ENCODE measurements around the gene FOXP1.
"Not testable (repeated sequence)": the region's sequence is repeated elsewhere in the genome, so short reads cannot be mapped to it uniquely, and the experiment has no call there.

FOXP1 gene

DNA sequence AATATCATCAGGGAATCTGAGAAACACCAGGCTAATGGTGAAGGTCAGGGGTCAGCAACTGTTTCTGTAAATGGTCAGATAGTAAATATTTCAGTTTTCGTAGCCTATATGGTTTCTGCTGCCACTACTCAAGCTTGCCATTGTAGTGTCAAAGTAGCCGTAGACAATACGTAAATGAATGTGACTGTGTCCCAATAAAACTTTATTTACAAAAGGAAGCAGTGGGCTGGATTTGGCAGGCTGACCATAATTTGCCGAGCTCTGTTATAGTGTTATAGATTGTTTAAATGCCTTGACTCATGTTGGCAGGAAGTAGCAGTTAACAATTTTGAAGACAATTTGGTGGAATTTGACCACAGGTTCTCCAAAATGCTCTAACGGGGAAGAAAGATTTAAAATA is 548.2 kb downstream of the FOXP1 start:
- DNase-seq (ENCODE audit: low spot score), result no peak

GRCh38 chr3:71033681-71034220 is 549.8 kb downstream of the FOXP1 start:
- DNase-seq (ENCODE audit: low spot score), result no peak

DNA sequence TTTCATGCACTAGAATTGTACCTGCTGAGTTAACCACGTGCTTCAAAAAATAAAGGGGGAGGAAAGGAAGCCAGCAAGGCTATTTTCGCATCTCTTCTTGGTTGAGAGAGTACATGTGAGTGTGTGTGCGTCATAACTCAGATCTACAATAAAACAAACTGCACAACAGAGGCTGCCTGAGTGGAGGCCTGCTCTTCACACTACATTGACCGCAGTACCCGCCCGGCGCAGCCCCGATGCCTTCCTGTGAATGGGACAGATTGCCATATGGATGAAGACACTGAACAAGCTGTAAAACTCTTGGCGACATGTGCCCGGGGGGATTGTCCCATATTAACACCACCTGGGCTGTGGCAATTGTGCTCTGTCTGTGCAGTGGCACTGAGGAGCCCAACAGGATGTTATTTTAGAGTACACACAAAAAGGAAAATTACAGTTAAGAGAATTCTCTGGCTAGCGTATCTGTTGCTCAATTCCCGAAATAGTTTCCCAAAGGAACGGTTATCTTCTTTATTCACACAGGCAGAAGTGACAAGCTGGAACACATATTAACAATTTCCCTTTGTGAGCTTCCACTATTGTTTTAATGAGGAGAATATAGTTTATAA is 551.5 kb downstream of the FOXP1 start:
- no peak for DNase-seq (ENCODE audit: low spot score)

- no peak for DNase-seq (ENCODE audit: low spot score)
These were observed 552.3 kb downstream of the FOXP1 start for GRCh38 chr3:71031181-71031580.

- no peak for DNase-seq (ENCODE audit: low spot score)
These were observed 552.8 kb downstream of the FOXP1 start for GRCh38 chr3:71030748-71031147.

- DNase-seq (ENCODE audit: low spot score), result no peak
These were observed 553.8 kb downstream of the FOXP1 start for GRCh38 chr3:71029770-71030169.

DNA sequence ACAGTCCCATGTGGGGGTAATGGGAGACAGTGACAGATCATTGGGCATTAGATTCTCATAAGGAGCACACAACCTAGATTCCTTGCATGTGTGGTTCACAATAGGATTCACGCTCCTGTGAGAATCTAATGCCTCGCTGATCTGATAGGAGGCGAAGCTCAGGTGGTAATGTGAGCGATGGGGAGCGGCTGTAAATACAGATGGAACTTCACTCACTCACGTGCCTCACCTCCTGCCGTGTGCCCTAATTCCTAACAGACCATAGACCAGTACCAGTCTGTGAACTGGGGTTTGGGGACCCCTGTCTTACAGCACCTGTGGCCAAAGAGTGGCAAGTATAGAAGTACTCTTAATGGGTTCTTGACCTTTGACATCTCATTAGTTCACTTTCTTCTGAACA is 554.7 kb downstream of the FOXP1 start:
- no peak for DNase-seq (ENCODE audit: low spot score)

GRCh38 chr3:71028184-71028583 is 555.3 kb downstream of the FOXP1 start:
- no peak for DNase-seq (ENCODE audit: low spot score)

DNA sequence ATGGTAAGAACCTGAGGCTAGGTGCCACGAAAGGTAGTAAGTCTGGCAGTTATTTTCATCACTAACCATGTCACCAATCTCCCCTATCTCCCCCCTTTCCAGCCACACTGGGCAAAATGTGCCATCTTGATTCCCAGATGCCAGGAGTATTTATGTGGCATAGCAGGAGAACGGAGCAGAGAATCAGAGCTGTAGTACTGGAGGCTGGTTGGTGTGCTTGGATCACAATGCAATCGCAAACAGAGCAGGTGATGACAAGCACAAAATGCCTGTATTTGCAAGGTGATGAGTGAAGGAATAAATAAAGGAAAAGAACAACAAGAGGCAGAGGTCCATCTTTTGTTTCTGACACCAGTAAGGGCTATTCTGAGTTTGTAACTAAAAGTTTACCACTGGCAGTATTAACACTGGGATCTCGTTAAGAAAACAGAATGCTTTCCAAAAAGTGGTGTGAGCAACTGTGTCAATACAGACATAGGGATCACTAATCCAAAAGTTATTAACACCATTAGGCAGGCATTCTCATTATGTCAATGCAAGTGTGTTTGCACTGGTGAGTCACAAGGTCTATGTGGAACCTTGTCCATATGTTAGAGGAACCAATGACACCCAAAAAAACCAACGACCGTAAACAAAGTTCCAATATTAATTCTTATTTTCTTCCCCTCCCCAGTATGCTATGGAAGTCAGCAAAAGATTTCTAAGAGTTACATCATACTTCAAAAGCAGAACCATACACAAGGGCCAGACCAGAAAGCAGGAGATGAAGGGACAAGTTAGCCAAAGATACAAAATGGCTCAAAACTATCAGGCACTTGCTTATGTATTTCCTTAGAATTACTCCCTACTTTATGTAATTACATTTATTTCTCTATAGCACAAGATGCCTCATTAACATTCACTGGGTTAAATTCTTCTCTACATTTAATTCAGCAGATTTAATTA is 556.6 kb downstream of the FOXP1 start:
- DNase-seq (ENCODE audit: low spot score), result no peak

DNA sequence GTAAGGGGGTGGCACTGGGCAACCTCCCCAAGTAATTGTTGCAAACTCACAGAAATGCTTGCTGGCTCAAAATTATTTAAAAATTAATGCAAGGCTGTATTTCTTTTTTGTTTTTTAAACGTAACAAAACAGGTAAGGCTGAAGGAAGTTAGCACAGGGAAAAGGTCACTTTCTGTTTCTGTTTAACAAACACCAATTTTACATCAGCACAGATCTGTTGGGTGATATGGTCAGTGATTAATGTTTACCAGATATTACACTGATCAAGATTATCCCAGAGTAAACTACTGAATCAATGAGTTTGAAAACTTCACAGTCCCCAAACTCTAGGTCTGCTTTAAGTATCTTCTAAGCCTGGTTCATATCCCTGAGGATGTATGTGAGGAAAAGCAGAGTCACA is 558.0 kb downstream of the FOXP1 start:
- no peak for DNase-seq (ENCODE audit: low spot score)

DNA sequence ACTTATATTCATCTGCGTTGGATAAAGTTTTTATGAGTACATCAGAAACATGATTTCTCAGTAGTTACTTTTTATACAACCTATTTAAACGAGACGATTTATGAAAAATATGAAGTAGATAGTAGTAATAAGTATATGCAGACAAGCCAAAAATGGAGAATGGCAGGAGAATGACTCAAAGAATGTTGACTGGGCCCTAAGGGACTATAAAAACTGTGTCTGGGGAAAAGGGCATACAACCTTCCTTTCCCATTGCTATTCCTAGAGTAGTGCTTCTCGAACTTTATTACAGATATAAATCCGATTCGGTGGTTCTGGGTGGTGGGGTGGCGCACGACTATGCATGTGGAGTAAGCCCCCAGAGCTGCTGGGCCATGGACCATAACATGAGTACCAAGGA is 558.5 kb downstream of the FOXP1 start:
- no peak for DNase-seq (ENCODE audit: low spot score)

DNA sequence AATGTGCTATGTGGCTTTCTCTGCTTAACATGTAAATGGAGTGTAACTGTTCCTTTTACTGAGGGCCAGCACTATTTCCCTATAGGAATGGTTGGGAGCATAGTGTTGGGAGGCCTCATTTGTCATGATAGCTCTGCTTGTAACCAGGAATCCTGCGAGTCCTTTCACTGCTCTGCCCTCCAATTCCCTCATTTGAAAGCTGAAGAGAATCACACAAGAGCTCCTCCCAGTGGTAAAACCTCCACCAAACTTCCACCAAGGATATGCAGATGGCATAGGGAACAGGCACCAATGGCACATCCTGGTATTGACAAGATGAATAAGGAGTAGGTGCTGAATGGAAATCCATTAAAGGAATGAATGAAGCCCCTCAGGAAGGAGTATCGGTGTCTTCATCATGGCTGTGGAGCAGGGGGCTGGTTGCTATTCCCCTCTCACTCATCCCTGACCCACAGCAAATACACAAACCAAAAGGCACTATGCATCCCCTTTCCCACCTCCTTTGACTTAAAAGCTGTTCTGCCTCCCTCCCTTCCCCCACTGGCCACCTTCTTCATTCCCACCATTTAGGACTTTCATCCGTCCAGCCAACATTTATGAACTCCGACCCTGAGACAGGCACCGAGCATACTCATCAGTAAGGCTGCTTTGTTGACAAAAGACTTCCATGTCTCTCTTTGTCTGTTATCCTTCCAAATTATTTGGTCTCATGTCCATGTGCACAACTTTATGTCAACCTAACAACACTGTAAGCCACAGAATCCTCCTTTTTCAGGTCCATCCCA is 560.8 kb downstream of the FOXP1 start:
- DNase-seq (ENCODE audit: low spot score), result peak; percentile 58

- peak; percentile 85 for DNase-seq (ENCODE audit: low spot score)
These were observed 564.7 kb downstream of the FOXP1 start for GRCh38 chr3:71018799-71019198.

- DNase-seq (ENCODE audit: low spot score), result no peak
These were observed 567.2 kb downstream of the FOXP1 start for GRCh38 chr3:71016178-71016845.

- DNase-seq (ENCODE audit: low spot score), result not testable (repeated sequence)
These were observed 568.9 kb downstream of the FOXP1 start for GRCh38 chr3:71014616-71015015.

- no peak for DNase-seq (ENCODE audit: low spot score)
These were observed 570.6 kb downstream of the FOXP1 start for GRCh38 chr3:71012971-71013370.

DNA sequence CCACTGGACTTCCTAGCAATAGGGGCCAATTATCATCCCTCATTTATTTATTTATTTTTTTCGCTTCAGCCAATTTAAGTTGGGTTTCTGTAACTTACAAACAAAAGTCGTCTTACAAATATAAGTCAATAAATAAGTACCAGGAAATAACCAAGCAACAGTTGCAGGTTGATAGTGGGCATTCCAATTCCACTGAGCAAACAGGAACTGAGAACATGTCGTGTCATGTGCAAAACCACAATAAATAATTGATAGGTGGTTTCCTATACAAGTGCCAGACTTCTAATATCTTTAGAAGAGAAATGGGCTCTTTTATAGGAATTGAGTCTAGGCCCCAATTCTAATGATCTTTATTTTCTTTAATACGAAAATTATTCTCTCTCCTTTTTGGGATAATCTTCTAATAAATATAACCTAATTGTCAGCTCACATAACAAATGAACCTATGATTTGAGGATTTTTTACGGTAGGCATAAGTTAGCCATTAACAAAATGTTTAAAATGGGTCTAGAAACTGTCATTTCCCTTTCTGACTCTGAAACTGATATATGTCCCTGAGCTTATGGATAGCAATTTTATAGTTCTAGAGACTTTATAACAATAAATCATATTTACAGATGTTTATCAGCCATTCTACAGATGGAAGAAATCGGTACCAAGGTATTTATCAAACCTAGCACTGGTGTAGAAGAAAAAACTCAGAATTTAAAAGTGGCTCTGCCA is 571.8 kb downstream of the FOXP1 start:
- DNase-seq (ENCODE audit: low spot score), result no peak

GRCh38 chr3:71010726-71011455 is 572.6 kb downstream of the FOXP1 start:
- DNase-seq (ENCODE audit: low spot score), result no peak

GRCh38 chr3:71008350-71008935 is 575.1 kb downstream of the FOXP1 start:
- no peak for DNase-seq (ENCODE audit: low spot score)
